Muscle of leg (tissue), 11 donors: Measurements from ENCODE around the gene CYFIP1. TPM values are rescaled to one million over a fixed set of nuclear protein-coding genes. Genes with fewer than 3 reads are reported as not detected.

Source experiments
- DNase-seq: peaks from one replicate; pipeline ENCODE4 v3.0.0; 2013
- H3K27ac ChIP-seq: one replicate; pipeline ENCODE4 v1.5.1; 2013; ENCODE audit warnings: mild to moderate bottlenecking, low read length, control low read depth
- H3K27me3 ChIP-seq: one replicate; pipeline ENCODE4 v1.6.1; 2013; ENCODE audit warnings: low read length; ENCODE audit not compliant: control insufficient read depth, insufficient read depth
- H3K36me3 ChIP-seq: one replicate; pipeline ENCODE4 v1.6.1; 2013; ENCODE audit warnings: low read length; ENCODE audit not compliant: control insufficient read depth, insufficient read depth
- H3K4me1 ChIP-seq: one replicate; pipeline ENCODE4 v1.6.1; 2013; ENCODE audit warnings: low read length; ENCODE audit not compliant: control insufficient read depth, insufficient read depth
- H3K4me3 ChIP-seq: one replicate; pipeline ENCODE4 v1.5.1; 2013; ENCODE audit warnings: low read length, control low read depth
- H3K9me3 ChIP-seq: replicated peaks from 2 replicates; pipeline ENCODE4 v1.6.1; 2013; ENCODE audit warnings: low read depth, low read length; ENCODE audit not compliant: control insufficient read depth
- WGBS: methylation state at CpG from one replicate; pipeline ENCODE4 v1.1.5; 2013; ENCODE audit warnings: missing lambda C conversion rate; ENCODE audit not compliant: insufficient coverage; 5-methylcytosine and 5-hydroxymethylcytosine counted together
- polyA plus RNA-seq, 8 donors: library from polyadenylated mRNA; unstranded; fragments of 120-200 nt; gene quantifications; one replicate each; pipeline versions ENCODE4 v1.2.1 to v1.2.3, GENCODE V29; 2013; ENCODE audit warnings: inconsistent platforms in 1 of 8, low replicate concordance in 1 of 8; ENCODE audit not compliant: insufficient read length in 8 of 8, insufficient read depth in 1 of 8
- total RNA-seq: library from RNA; stranded (reverse); fragments of 120-200 nt; gene quantifications from one replicate; pipeline ENCODE4 v1.2.4, GENCODE V29; 2013

Gene CYFIP1
- total and polyA plus RNA-seq, 9 donors: 46.4 to 75.3 (median 61.0) TPM

DNA sequence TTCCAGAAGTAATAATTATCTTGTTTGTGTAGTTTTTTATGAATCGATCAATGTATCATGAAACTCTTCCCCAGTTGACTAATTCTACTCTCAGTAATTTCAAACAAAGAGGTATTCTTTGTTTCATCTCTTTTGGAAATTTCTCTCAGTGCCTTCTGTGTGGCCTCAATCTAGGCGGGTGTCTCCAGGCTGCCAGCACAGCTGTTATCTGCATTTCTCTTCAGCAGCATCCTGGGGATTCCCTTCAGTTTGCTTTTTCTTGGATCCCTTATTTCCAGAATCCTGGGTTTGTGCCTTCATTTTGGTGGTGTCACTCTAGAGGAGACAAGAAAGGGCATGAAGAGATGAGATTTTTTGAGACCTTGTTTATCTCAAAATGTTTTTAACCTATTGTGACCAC is 119.0 kb downstream of the CYFIP1 start:
- H3K36me3 ChIP-seq: peaks cover 38% of the 10 kb centered on the region
- WGBS: 0% methylated on average over 1 of the region's 2 CpGs
- DNase-seq: peak; percentile 51

DNA sequence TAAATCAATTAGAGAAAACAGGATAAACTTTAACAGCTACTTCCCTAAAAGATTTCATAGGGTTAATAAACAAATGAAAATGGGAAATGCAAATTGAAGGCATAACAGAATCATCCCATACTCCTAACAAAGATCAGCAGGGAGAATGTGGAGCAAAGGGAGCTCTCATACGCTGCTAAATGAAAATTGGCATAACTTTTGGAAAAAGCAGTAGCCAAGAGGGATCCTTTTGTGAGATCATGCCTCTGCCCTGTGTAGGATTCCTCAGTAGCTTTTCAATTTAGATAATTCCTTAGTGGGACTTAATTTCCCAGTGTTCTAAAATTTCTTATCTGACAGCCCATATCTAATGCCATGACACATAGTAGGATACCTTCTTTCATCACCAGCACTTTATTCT is 123.5 kb downstream of the CYFIP1 start:
- H3K4me1 ChIP-seq: no peaks in the 10 kb centered on the region

More for the DNA sequence above, 119.0 kb downstream of the CYFIP1 start:
- Histone ChIP-seq H3K4me1 (no peaks in the 10 kb centered on the region), H3K4me3 (no peak overlapping the region), H3K9me3 (no peaks in the 10 kb centered on the region), H3K27me3 (no peaks in the 10 kb centered on the region), H3K27ac (no peak overlapping the region)

DNA sequence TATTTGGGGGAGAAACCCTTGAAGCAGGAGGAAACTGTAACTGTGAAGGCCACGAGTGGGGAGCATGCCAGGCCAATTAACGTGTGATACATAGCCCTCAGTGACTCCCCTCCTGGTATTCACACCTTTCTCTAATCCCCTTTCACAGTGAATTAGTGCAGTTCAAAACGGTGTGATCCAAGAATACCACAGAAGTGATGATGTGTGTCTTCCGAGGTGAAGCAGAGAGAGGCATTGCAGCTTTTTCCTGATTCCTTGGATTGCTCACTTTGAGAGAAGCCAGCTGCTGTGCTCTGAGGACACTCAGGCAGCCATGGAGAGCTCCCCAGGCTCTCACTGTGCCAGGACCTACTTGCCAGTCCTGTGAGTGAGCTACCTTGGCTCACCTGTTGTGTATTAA is 124.4 kb downstream of the CYFIP1 start:
- 50% methylated on average over 1 of the region's 4 CpGs for WGBS
- peaks cover 38% of the 10 kb centered on the region for H3K36me3 ChIP-seq
- no peaks in the 10 kb centered on the region for H3K4me1 ChIP-seq
- no peak for DNase-seq
- no peaks in the 10 kb centered on the region for H3K9me3 ChIP-seq
- no peak overlapping the region for H3K4me3 ChIP-seq
- no peak overlapping the region for H3K27ac ChIP-seq
- no peaks in the 10 kb centered on the region for H3K27me3 ChIP-seq

More for the DNA sequence above, 123.5 kb downstream of the CYFIP1 start:
- no peak overlapping the region for H3K27ac ChIP-seq
- DNase-seq: peak; percentile 78
- H3K4me3 ChIP-seq: no peak overlapping the region
- H3K27me3 ChIP-seq: no peaks in the 10 kb centered on the region
- peaks cover 36% of the 10 kb centered on the region for H3K36me3 ChIP-seq
- WGBS: no CpG with 5 or more reads among the region's 1 CpG
- H3K9me3 ChIP-seq: no peaks in the 10 kb centered on the region

DNA sequence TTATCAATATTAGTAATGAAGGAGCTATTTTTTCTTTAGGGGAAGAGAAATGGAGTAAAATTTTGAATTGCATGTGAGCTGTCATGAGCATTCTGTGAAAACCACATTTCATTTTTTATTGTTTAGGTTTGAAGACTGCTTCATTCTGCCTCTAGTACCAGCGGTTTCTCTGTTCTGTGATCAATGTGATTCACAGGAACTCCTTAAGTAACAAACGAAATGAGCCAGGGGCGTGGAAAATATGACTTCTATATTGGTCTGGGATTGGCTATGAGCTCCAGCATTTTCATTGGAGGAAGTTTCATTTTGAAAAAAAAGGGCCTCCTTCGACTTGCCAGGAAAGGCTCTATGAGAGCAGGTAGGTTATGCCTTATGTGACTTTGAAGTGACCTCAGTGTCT is 128.7 kb downstream of the CYFIP1 start:
- Histone ChIP-seq H3K4me3 (no peak overlapping the region), H3K4me1 (no peaks in the 10 kb centered on the region), H3K36me3 (peaks cover 51% of the 10 kb centered on the region), H3K27me3 (no peaks in the 10 kb centered on the region), H3K9me3 (no peaks in the 10 kb centered on the region), H3K27ac (no peak overlapping the region)
- no peak for DNase-seq
- 82% methylated on average over 3 of the region's 4 CpGs for WGBS

DNA sequence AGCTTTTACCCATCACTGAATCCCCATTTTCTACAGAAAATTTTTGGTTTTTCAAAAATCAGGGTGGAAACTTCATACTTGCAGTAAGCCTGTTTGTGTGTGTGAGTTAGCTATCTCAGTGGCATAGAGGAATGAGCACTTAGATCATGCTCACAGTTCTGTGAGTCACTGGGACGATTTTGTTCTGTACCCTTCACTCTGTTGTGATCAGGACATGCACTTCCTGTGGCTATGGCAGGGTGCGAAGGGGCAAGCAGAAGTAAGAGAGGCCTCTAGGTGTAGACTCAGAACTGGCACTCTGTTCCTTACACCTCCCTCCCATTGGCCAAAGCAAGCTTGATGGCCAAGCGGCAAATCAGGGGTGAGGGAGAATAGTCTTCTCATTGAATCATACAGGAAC is 130.1 kb downstream of the CYFIP1 start:
- no peaks in the 10 kb centered on the region for H3K27me3 ChIP-seq
- peaks cover 52% of the 10 kb centered on the region for H3K36me3 ChIP-seq
- H3K4me1 ChIP-seq: peaks cover 3% of the 10 kb centered on the region
- no peaks in the 10 kb centered on the region for H3K9me3 ChIP-seq
- no peak for DNase-seq
- 60% methylated on average over 1 of the region's 3 CpGs for WGBS
- no peak overlapping the region for H3K4me3 ChIP-seq
- no peak overlapping the region for H3K27ac ChIP-seq

DNA sequence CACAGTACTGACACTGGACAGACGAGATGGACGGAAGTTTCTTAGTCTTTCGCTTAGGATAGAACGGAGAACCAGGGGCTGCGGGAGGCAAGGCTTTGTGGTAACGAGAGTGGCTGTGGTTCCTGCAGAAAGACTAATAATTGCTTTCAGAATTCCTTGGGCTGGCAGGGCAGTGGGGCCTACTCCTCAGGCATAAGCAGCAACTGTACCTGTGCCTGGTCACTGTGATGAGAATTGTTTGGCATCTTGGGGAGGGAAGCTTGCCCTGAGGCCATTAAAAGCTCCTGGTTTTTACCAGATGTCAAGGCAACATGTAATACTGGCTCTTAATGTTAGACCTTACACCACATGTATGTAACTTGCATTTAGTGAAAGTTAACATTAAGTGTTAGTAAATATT is 134.1 kb downstream of the CYFIP1 start:
- Histone ChIP-seq H3K4me1 (peaks cover 3% of the 10 kb centered on the region), H3K27me3 (no peaks in the 10 kb centered on the region), H3K36me3 (peaks cover 42% of the 10 kb centered on the region), H3K9me3 (no peaks in the 10 kb centered on the region), H3K4me3 (no peak overlapping the region), H3K27ac (no peak overlapping the region)
- DNase-seq: no peak
- 75% methylated on average over 6 of the region's 6 CpGs for WGBS

DNA sequence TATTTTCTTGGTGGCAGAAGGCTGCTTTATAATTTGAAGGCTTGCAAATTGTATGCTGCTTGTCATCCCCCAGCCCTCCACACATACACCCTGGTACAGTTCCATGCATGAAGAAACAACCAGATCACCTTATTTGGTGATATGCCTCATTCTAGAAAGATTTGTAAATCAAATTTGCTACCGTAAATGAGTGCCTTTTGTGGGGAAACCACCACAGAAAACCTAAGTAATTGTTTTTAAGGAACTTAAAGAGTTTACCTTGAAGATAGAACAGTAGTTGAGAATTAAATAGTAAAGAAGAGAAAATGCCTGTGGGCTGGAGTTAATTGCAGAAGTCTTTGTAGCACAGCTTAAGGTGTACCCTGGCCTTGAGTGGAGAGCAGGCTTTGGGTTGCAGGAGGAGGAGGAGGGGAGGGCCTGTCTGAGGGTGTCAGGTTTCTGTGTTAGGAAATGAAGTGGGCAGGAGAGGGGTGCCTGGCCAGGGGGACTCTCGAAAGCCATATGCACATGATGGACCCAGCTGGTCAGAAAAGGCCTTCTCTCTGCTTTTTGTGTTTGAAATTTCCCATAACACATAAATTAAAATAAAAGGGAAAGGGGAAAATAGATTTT is 134.8 kb downstream of the CYFIP1 start:
- Histone ChIP-seq H3K27me3 (no peaks in the 10 kb centered on the region), H3K9me3 (no peaks in the 10 kb centered on the region), H3K27ac (no peak overlapping the region), H3K4me3 (no peak overlapping the region), H3K36me3 (peaks cover 36% of the 10 kb centered on the region), H3K4me1 (peaks cover 4% of the 10 kb centered on the region)
- no CpG with 5 or more reads among the region's 2 CpGs for WGBS
- no peak for DNase-seq

DNA sequence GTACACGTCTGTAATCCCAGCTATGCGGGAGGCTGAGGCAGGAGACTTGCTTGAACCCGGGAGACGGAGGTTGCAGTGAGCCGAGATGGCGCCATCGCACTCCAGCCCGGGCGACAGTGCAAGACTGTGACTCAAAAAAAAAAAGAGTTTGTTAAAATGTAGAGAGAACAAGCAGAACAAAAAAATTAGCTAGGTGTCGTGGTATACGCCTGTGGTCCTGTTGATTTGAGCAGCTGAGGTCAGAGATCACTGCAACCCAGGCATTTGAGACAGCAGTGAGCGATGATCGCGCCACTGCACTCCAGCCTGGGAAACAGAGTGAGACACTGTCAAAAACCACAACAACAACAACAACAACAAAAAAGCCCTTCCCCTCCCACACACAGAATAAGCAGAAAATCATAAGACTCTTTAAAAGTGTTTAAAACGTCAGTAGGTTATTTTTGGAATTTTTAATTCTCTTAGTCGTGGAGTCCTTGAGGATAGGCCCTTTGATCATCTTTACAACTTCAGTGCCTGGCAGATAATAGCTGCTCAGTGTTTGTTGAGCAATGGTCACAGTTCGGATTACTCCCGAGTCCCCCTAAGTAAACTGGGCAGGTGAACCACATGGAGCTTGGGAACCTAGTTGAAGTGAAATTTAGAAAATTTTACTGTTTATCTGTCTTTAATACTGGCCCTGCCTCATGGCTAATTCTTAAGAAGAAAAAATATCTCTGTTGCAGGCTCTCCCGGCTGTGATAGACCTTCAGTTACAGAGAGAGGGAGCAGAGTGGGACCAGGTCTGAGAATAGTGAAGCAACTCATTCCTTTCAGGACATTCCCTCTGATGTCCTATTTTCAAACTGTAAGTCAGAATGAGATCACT is 135.5 kb downstream of the CYFIP1 start:
- Histone ChIP-seq H3K4me3 (no peak overlapping the region), H3K27ac (no peak overlapping the region), H3K36me3 (peaks cover 31% of the 10 kb centered on the region), H3K27me3 (no peaks in the 10 kb centered on the region), H3K9me3 (no peaks in the 10 kb centered on the region), H3K4me1 (peaks cover 8% of the 10 kb centered on the region)
- DNase-seq: no peak
- 80% methylated on average over 10 of the region's 19 CpGs for WGBS

DNA sequence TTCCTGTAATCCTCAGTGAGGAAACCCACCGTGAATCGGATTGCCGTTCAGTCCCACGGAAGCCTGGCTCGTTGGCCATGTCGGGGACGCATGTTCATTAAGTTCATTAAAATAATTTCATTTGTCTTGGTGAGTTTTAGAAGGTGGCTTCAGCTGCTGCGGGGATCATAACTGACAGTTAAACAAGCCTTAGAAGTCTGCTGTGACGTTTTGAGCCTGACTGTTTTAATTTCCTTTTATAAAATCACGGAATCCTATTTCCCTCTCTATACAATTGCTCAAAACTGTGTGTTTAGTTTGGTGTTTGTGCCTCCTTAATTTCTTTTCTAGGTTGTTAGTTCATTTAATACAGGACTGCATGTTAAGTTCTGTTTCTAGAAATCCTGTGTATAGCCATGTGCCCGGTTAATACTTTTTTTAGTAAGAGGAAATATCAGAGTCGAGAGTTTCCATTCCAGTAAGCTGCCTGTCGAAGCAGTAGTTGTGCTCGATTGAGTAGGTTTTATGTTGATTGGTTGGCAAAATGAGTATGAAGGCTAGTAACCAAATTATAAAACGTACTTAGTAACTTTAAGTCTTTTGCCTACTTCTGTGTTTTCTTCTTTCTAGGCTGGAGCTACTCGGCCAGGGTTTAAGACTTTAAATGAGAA is 141.0 kb downstream of the CYFIP1 start:
- Histone ChIP-seq H3K9me3 (no peaks in the 10 kb centered on the region), H3K27me3 (no peaks in the 10 kb centered on the region), H3K4me3 (peak overlapping the region; percentile 85), H3K36me3 (peaks cover 2% of the 10 kb centered on the region), H3K27ac (peak overlapping the region; percentile 97), H3K4me1 (peaks cover 9% of the 10 kb centered on the region)
- WGBS: 0% methylated on average over 7 of the region's 16 CpGs
- peak; percentile 69 for DNase-seq
